Activated CD8-positive, alpha-beta memory T cell treated with anti-CD3 and anti-CD28 coated beads for 48 hours (primary cell): Measurements from ENCODE around the gene PDE4B.
"Not testable (repeated sequence)": the region's sequence is repeated elsewhere in the genome, so short reads cannot be mapped to it uniquely, and the experiment has no call there.

ENCODE experiments used
- DNase-seq, 3 experiments: peaks; one replicate each; pipeline ENCODE4 v3.0.0-alpha.2; 2020; ENCODE audit warnings: low read depth in 2 of 3, low spot score in 2 of 3

Gene PDE4B

DNA sequence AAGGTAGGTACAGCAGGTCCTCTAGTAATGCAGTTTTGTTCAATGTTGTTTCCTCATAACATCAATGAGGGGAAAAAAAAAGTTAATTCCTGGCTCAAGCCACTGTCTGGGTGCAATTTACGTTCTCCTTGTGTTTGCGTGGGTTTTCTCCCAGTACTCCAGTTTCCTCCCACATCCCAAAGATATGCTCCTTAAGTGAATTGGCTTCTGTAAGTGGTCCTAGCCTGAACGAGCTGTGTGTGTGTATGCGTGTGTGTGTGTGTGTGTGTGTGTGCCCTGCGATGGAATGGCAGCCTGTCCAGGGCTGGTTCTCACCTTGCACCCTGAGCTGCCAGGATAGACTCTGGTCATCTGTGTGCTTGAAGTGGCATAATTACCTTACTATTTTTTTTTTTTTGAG lies 332.0 kb downstream of the PDE4B start:
- no peak for DNase-seq

DNA sequence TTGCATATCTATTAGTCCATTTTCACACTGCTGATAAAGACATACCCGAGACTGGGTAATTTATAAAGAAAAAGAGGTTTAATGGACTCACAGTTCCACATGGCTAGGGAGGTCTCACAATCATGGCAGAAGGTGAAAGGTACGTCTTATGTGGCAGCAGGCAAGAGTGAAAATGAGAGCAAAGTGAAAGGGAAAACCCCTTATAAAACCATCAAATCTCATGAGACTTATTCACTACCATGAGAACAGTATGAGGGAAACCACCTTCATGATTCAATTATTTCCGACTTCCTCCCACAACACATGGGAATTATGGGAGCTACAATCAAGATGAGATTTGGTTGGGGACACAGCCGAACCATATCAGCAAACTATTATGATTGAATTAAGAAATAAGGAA lies 335.9 kb downstream of the PDE4B start:
- DNase-seq = not testable (repeated sequence)

DNA sequence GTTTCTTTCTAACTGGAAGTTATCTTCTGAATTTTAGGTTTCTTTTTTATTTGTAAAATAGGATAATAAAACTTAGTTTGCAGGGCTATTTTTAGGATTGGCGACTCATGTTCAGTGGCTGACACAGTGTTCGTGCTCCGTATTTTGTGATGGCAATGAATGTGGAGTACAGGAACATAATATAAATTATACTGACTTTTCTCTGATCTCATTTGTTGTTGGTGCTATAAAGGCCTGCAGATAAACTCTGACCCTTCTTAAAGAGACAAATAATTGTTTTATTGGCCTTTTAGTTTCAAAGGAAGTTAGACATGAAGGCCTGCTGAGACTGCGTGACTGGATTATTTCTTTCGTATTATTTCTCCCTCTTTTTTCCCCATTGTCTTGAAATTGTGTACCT lies 339.6 kb downstream of the PDE4B start:
- no peak for DNase-seq

GRCh38 chr1:66134004-66134403 lies 341.3 kb downstream of the PDE4B start:
- no peak for DNase-seq

- no peak for DNase-seq
These were observed 342.5 kb downstream of the PDE4B start for GRCh38 chr1:66135161-66135560.

GRCh38 chr1:66136423-66136822 lies 343.7 kb downstream of the PDE4B start:
- not testable (repeated sequence) for DNase-seq

DNA sequence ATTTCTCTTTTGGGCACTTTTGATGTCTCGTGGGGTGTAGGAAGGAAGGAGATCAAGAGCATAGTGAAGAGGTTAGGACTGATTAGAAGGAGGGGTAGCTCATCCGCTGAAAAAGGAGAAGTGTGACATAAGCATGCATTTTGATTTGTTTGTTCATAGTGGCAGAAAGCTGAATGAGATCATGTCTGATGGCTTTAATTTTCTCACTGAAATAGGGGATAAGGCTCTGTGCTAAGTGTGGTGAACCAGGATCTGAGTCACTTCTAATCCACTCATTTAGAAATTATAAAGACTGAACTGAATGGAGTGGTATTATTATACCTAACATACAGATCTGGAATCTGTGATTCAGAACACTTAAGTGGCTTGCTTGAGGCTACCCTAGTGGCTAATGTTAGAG lies 344.5 kb downstream of the PDE4B start:
- no peak for DNase-seq

GRCh38 chr1:66138613-66139012 lies 345.9 kb downstream of the PDE4B start:
- no peak for DNase-seq

DNA sequence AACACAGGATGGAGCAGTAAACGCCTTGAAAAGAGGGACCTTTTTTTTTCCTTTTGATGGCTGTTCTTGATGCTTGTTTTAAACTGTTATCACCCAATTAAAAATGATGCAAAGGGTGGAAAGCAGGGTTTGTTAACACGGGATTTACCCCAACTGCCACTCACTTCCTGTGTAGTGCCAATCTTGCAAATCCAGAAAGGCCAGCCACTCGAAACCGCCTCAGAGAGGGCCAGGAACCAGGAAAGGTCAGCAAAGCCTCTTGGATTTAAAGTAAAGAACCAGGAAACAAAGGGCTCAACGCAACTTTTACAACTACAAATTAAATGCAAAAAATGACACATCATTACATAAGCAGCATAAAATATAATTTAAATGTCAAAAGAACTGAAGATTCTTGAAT lies 347.4 kb downstream of the PDE4B start:
- DNase-seq = no peak

- no peak for DNase-seq
These were observed 351.0 kb downstream of the PDE4B start for GRCh38 chr1:66143651-66144050.

DNA sequence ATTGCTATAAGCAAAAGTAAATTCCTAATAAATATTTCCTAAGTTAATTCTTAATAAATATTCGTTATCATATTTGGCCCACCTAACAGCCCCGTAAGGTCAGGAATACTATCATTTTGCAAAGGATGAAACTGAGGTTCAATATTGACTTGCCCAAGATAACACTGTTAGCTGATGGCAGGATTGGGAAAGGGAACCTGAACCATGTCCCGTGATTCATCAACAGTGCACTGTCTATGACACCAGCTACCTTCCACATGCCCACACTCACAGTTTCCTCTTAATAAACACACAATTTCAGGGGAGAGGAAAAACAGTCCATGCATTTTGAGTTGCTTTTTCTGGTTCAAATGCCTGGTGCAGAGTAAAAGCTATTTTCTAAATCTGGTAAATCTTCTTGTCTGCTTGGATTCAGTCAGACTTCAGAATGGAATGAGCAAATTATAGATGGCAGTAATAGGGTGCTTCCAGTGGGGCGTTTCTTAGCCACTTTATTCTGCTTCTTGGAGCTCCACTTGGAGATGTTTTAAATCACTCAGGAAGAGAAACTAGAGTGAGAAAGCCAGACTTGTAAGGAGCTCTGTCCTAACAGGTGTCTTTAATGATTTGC lies 354.6 kb downstream of the PDE4B start:
- DNase-seq = no peak

GRCh38 chr1:66152034-66152433 lies 359.3 kb downstream of the PDE4B start:
- no peak for DNase-seq

- DNase-seq = no peak
These were observed 361.7 kb downstream of the PDE4B start for GRCh38 chr1:66154394-66154793.

GRCh38 chr1:66156144-66156543 lies 363.4 kb downstream of the PDE4B start:
- DNase-seq = no peak

GRCh38 chr1:66159800-66160199 lies 367.1 kb downstream of the PDE4B start:
- DNase-seq = no peak

DNA sequence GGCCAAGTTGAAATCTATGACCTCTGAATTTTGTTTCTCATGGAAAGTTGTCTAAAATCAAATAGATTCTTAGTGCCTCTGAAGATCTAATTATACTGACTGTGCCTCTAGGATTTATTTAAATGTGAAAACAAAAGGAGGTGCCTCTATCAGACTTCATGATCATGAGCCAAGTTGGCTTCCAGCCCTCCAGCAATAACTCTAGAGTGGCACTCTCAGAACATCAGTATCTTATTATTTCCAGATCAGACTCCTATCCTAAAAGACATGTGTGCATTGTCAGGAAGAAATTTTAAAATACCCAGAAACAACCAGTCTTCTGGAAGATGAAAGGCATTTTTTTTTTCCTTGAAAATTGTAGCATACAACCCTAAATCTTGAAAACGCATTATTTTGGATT lies 368.0 kb downstream of the PDE4B start:
- DNase-seq = no peak

DNA sequence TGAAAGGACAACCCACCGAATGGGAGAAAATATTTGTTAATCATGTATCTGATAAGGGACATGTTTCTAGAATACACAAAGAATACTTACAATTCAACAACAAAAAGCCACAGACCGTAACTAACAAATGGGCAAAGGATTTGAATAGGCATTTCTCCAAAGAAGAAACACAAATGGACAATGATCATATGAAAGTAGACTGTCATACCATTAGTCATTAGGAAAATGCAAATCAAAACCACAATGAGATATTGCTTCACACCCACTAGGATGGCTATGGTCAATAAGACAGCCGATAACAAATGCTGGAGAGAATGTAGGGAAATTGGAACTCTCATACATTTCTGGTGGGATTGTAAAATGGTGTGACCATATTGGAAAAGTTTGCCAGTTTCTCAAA lies 374.1 kb downstream of the PDE4B start:
- DNase-seq = no peak

DNA sequence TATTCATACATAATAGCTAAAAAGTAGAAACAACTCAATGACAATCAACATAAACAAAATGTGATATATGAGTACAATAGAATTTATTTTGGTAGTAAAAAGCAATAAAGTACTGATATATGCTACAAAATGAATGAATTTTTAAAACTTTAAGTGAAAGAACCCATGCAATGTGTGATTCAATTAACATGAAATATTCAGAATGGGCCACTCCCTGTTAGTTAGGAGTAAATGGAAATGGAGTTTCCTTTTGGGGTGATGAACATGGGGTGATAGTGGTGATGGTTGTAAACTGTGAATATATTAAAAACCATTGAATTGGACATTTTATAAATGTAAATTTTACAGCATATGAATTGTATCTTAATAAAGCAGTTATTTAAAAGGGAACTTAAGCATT lies 374.6 kb downstream of the PDE4B start:
- DNase-seq = no peak

- no peak for DNase-seq
These were observed 375.8 kb downstream of the PDE4B start for GRCh38 chr1:66168467-66168887.

DNA sequence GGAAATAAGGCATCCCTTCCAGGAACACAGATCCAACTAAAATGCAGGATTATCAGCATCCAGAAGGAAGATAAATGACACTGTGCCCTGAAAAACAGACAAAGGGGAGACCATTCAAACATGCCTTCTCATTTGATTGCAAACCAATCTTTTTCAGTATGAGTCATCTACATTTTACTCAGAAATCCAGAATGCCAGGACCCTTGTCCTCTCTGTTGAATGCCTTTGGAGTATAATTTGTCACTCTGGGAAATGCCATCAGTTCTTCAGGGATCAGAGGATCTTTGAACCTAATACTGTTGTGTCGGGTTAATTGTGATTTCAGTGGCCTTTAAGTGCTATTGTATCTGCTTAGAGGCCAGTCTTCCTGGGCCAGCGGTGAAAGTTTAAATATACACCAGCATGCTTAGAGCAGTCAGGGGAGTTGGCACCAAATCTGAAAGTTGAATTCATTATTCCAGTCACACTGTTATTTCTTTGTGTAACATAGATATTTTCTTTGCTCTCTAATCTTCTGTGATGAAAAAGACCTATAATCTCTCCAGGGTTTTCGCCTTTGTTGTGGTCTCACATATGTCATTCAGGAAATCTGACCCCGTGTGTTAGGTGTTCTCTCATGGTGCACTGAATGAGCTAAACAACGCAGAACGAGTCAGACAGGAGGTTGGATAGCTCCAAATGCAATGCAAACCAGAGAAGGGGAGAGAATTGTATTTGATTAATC lies 376.4 kb downstream of the PDE4B start:
- no peak for DNase-seq

GRCh38 chr1:66172272-66172671 lies 379.6 kb downstream of the PDE4B start:
- no peak for DNase-seq

GRCh38 chr1:66175098-66175497 lies 382.4 kb downstream of the PDE4B start:
- DNase-seq = no peak

DNA sequence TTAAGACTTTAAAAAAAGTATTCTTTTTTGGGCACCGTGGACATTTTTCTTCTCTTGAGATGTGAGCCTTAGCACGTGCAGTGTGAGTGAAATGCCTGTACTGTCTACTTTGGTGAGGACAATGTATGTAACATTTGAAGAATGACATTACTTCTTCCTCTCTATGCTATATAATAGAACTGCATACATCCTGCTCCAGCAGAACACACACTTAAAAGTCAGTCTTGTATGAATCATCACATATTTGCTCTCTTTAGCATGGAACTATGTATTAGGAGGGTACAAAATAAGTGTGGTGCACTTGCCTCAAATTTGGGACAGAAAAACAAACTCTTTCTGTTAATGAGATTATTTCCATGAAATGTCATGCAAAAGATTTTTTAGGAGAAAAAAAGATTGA lies 382.9 kb downstream of the PDE4B start:
- DNase-seq = no peak
